Measurements from ENCODE around the gene LRRN2.
"Not testable (repeated sequence)": the region's sequence is repeated elsewhere in the genome, so short reads cannot be mapped to it uniquely, and the experiment has no call there.

LRRN2 gene

DNA sequence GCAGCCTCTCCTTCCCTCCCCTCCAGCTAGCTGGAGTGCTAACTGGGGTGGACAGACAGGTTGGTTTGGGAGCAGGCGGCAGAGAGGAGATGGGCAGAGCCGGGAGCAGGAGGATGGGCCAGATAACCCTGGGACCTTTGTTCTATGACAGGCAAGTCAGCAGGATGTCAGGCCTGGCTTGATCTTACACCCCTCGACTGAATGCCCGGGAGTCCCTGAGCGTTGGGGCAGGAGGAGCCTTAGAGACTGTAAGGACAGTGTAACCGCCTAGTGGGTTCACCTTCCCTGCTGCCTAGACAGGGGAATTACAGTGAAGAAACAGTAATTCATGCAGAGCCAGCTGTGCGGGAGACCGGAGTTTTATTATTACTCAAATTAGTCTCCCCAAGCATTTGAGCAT lies 109.1 kb downstream of the LRRN2 start:
- no peak for DNase-seq (ENCODE audit: low read depth in 3 of 3, low spot score in 1 of 3)

GRCh38 chr1:204575221-204576190 lies 110.0 kb downstream of the LRRN2 start:
- no peak for DNase-seq (ENCODE audit: low read depth in 3 of 3, low spot score in 1 of 3)

GRCh38 chr1:204574865-204575163 lies 110.7 kb downstream of the LRRN2 start:
- no peak for DNase-seq (ENCODE audit: low read depth in 3 of 3, low spot score in 1 of 3)

DNA sequence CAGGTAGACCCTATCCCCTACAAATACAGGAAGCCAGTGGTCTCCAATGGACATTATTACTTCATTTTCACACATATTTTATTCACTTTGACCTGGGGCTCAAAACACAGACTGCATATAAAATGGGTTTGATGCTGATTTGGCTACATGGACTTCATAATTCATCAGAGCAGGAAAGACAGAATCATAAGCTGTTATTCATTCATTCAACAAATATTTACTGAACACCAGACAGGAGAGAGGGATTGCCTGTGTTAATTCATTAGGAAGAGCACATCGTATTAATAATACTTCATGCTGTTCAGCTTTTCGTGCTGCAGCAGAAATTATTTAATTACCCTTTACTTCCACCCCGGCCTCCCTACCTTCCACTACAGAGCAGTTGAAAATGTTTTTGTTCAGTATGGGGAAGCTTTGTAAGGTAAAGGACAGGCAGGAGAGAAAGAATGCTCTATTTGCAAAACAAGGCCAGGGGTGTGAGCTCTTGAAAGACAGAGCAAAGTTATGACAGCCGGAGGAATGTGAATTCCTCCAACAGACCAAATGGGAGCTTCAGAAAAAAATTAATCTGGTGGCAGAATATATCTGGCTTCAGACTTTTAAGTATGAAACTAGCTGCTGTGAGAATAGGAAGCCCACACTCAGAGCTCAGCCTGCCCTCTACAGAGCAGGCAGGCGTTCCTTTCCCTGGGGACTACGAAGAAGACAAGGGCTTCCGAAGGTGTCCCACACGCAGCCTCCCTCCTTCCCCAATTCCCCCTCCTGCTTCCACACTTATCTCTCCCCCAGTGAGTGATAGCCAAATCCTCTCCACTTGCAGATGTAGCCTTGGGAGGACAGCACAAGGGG lies 111.3 kb downstream of the LRRN2 start:
- no peak for DNase-seq (ENCODE audit: low read depth in 3 of 3, low spot score in 1 of 3)

DNA sequence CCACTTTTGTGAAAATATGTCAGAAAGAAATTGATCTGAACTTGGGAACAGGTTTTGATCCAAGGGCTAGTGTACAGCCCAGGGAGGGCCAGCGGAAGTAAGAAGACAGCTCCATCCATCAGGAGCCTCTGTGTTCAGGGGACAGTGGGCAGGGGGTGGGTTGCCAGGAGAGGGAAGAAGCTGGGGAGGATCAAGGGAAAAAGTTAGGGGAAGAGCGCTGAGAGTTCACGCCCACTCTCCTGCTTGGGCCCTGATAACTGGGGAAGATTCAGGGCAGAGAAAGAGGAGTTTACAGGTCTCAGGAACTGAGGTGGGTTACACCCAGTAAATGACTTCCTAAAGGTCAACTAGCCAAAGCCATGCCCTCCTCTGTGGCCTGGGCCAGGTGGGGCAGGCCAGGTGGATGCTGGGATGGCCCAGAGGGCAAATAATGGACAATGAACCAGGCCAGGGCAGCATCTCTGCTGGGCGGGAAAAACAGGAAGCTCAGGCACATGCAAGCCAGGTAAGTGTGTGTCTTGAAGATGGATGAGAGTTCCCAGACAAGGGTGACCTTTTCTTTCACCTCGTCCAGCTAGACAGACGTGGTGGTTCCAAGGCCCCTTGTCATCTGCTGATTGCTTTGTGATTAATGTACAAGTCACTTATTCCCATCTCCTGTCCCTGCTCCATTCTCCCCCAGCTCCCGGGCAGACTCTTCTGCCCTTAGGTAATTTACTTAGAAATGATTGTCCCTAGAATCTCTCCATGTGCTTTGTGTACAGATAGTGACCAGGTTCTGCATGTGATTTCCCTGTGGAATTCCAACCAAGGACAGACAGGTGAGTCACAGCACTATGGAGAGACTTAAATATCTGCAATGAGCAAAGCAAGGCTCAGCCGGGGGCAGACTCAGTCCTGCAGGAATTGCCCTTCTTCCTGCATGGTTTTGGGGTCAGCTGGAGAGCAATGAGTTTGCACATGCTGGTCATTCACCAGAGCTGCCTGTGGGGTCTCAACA lies 112.3 kb downstream of the LRRN2 start:
- no peak for DNase-seq (ENCODE audit: low read depth in 3 of 3, low spot score in 1 of 3)

- DNase-seq (ENCODE audit: low read depth in 3 of 3, low spot score in 1 of 3), result no peak
Measured at GRCh38 chr1:204571631-204572030, 113.9 kb downstream of the LRRN2 start.

DNA sequence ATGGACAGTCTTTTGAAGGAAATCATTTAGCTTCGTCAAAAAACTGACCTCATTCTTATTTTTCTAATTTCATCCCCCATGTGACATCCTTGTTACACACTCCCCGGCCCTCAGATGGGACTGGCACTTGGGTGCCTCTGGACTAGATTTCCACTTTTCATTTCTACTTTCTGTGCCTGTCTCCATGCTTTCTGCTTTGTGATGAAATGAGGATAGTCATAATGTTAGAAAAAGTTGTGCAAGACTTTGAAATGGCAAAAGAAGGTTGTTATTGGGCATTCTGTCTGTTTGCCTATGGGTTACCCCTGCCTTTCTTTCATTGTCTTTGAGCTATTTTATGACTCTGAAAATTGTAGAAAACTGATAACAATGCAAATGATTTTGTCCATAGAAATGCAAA lies 114.4 kb downstream of the LRRN2 start:
- no peak for DNase-seq (ENCODE audit: low read depth in 3 of 3, low spot score in 1 of 3)

- DNase-seq (ENCODE audit: low read depth in 3 of 3, low spot score in 1 of 3), result not testable (repeated sequence)
Measured at GRCh38 chr1:204570021-204570420, 115.5 kb downstream of the LRRN2 start.

- DNase-seq (ENCODE audit: low read depth in 3 of 3, low spot score in 1 of 3), result no peak
Measured at GRCh38 chr1:204569478-204569877, 116.1 kb downstream of the LRRN2 start.

- DNase-seq (ENCODE audit: low read depth in 3 of 3, low spot score in 1 of 3), result no peak
Measured at GRCh38 chr1:204568576-204569315, 116.8 kb downstream of the LRRN2 start.
